SU-DHL-6 (cell line): ENCODE results near the gene PTPRG.

ENCODE experiments used
- CTCF ChIP-seq: fragments of 200-600 bp; sonication (generic); IDR thresholded peaks from one replicate; pipeline ENCODE4 v1.5.1; 2017; ENCODE audit warnings: antibody characterized with exemption, mild to moderate bottlenecking, low read length, moderate library complexity; ENCODE audit not compliant: insufficient read depth, poor library complexity, severe bottlenecking
- EZH2phosphoT487 ChIP-seq: fragments of 200-600 bp; sonication (generic), shearing (Covaris generic); conservative IDR thresholded peaks from 2 replicates; pipeline ENCODE4 v1.6.1; 2018; ENCODE audit warnings: mild to moderate bottlenecking, antibody characterized with exemption, low read length, moderate library complexity, mixed read lengths

GRCh38 chr3:62203152-62203551 is 641.8 kb downstream of the PTPRG start:
- TF ChIP-seq CTCF: no peak
- no peak for TF ChIP-seq EZH2phosphoT487
